Measurements from ENCODE around the gene MYO10. TPM values are rescaled to one million over a fixed set of nuclear protein-coding genes. Genes with fewer than 3 reads are reported as not detected.

MYO10 gene
- total and polyA plus RNA-seq, 2 of the 8 experiments (the other 6 are each of a cell fraction or from before 2014, with no cell fraction given): 21.5 to 107 TPM

- peaks cover 0 to 5% of the 10 kb centered on the region in 2 experiments for H4K20me1 ChIP-seq (replicated peaks in 1 of 2; ENCODE audit: control insufficient read depth in 1 of 2, insufficient read depth in 2 of 2, low read length in 2 of 2)
- no peak for TF ChIP-seq RAD21 (IDR thresholded peaks at IDR 0.05 in 1 of 2, conservative IDR thresholded peaks at IDR 0.05 in 1 of 2; ENCODE audit: low read depth in 2 of 2, low read length in 2 of 2)
- no peak for TF ChIP-seq BCL11A (IDR thresholded peaks at IDR 0.05; ENCODE audit: low read depth in 2 of 2, low read length in 2 of 2)
- no peak for TF ChIP-seq ZNF274 (IDR thresholded peaks at IDR 0.05; ENCODE audit: borderline replicate concordance, extremely low read depth, low read length)
- no peak for TF ChIP-seq TBP (IDR thresholded peaks at IDR 0.05; ENCODE audit: low read depth, low read length)
- no peak for TF ChIP-seq RNF2 (IDR thresholded peaks at IDR 0.05; ENCODE audit: borderline replicate concordance, low read depth, low read length, missing control alignments, poor library complexity, severe bottlenecking)
- no peak for TF ChIP-seq HDAC6 (IDR thresholded peaks at IDR 0.05; ENCODE audit: low read depth, low read length)
- no peak for TF ChIP-seq SRF (IDR thresholded peaks at IDR 0.05; ENCODE audit: low read depth, low read length)
- TF ChIP-seq CHD1 (IDR thresholded peaks at IDR 0.05; ENCODE audit: low read depth, low read length): no peak
- TF ChIP-seq GTF2F1 (IDR thresholded peaks at IDR 0.05; ENCODE audit: borderline replicate concordance, low read depth, low read length): no peak
- no peak for TF ChIP-seq TAF1 (IDR thresholded peaks at IDR 0.05; ENCODE audit: low read depth, low read length)
- TF ChIP-seq SP4 (IDR thresholded peaks at IDR 0.05; ENCODE audit: low read length): no peak
- no peak for TF ChIP-seq EZH2 (IDR thresholded peaks at IDR 0.05; ENCODE audit: low read depth, low read length, severe bottlenecking)
- TF ChIP-seq SAP30 (IDR thresholded peaks at IDR 0.05; ENCODE audit: insufficient read depth, insufficient replicate concordance, low read length): no peak
- TF ChIP-seq SP2 (IDR thresholded peaks at IDR 0.05; ENCODE audit: low read length): no peak
These were observed 102.1 kb downstream of the MYO10 start for GRCh38 chr5:16834029-16834428.

More at GRCh38 chr5:16834029-16834428, 102.1 kb downstream of the MYO10 start:
- CTCF ChIA-PET (ENCODE audit: partially characterized antibody): interaction anchor here (0.5 to 1.1 kb wide), 2 partner anchors 298 to 912 kb away, joined by 3 to 4 read pairs; no protein-coding TSS in a partner anchor
- H4K8ac ChIP-seq (ENCODE audit: extremely low read depth, insufficient read depth, low read length): no peak overlapping the region
- no peak overlapping the region for H3K18ac ChIP-seq (ENCODE audit: extremely low read depth, low read length)
- no peak overlapping the region for H2AK5ac ChIP-seq (ENCODE audit: low read depth, low read length)
- H3K27ac ChIP-seq (ENCODE audit: low read depth, low read length): no peak overlapping the region
- no peak for DNase-seq (ENCODE audit: low read depth in 1 of 2, low spot score in 2 of 2)
- no peak for FAIRE-seq
- POLR2A ChIA-PET (ENCODE audit: partially characterized antibody): no interaction called here
- no peak overlapping the region for H3K23ac ChIP-seq (ENCODE audit: insufficient read length)
- H3K23me2 ChIP-seq (ENCODE audit: low read depth, low read length): no peaks in the 10 kb centered on the region
- H2BK12ac ChIP-seq (ENCODE audit: low read depth, low read length): no peak overlapping the region
- no peak overlapping the region for H2BK120ac ChIP-seq (replicated peaks; ENCODE audit: low read depth, low read length)
- H3K79me2 ChIP-seq (ENCODE audit: control insufficient read depth in 1 of 2, insufficient read depth in 2 of 2, low read length in 2 of 2): peaks cover 0 to 11% of the 10 kb centered on the region in 2 experiments; a peak in 1 of 4 replicates
- H2AFZ ChIP-seq (ENCODE audit: low read length): no peak overlapping the region
- H3K9ac ChIP-seq (replicated peaks in 1 of 4; ENCODE audit: extremely low read depth in 1 of 4, low read depth in 3 of 4, low read length in 3 of 4): no peak overlapping the region
- no peak overlapping the region for H4K91ac ChIP-seq (replicated peaks; ENCODE audit: insufficient read length, low read length)
- H3K79me1 ChIP-seq (ENCODE audit: low read depth, low read length): peaks cover 3% of the 10 kb centered on the region; the same call in 1 of the 2 replicates
- H3K4ac ChIP-seq (replicated peaks; ENCODE audit: insufficient read length, low read depth, low read length): no peak overlapping the region
- H3K4me3 ChIP-seq (ENCODE audit: extremely low read depth in 1 of 4, insufficient read depth in 2 of 4, low read depth in 3 of 4, low read length in 4 of 4): no peak overlapping the region
- no peaks in the 10 kb centered on the region for H3K36me3 ChIP-seq (ENCODE audit: control insufficient read depth in 2 of 4, insufficient read depth in 4 of 4, low read length in 3 of 4)
- no peaks in the 10 kb centered on the region for H3K27me3 ChIP-seq (replicated peaks in 1 of 4; ENCODE audit: control insufficient read depth in 3 of 4, extremely low read depth in 1 of 4, insufficient read depth in 3 of 4, low read length in 3 of 4)
- no peak overlapping the region for H3K14ac ChIP-seq (ENCODE audit: insufficient read length)
- no peak overlapping the region for H2BK15ac ChIP-seq (ENCODE audit: low read length)
- no peaks in the 10 kb centered on the region for H3K9me3 ChIP-seq (ENCODE audit: insufficient read depth in 2 of 2, low read depth in 1 of 2, low read length in 1 of 2)
- H3K4me1 ChIP-seq (replicated peaks in 1 of 4; ENCODE audit: control insufficient read depth in 3 of 4, insufficient read depth in 4 of 4, low read length in 3 of 4): no peaks in the 10 kb centered on the region; a peak in 1 of 7 replicates
- 86% methylated on average over 6 of the region's 6 CpGs; no CpG with 5 or more reads in 1 of the 2 experiments for WGBS, 2 experiments (ENCODE audit: extremely low coverage in 1 of 2, insufficient coverage in 1 of 2, insufficient read length in 1 of 2, insufficient replicate concordance in 2 of 2, low coverage in 1 of 2, low lambda C conversion rate in 2 of 2, missing lambda C conversion rate in 1 of 2)
- no peak overlapping the region for H2BK5ac ChIP-seq (ENCODE audit: low read depth, low read length)
- H3K56ac ChIP-seq (replicated peaks; ENCODE audit: insufficient read length, low read depth, low read length): no peak overlapping the region
- no peak overlapping the region for H2BK20ac ChIP-seq (ENCODE audit: low read length)
- H3K4me2 ChIP-seq (ENCODE audit: insufficient read depth in 1 of 2, low read depth in 2 of 2, low read length in 2 of 2): no peak overlapping the region
- no peak overlapping the region for H4K5ac ChIP-seq (ENCODE audit: insufficient read length, low read depth, low read length)
